GM23338 (cell line): ENCODE results near the gene ZNF488. TPM values are rescaled to one million over a fixed set of nuclear protein-coding genes. Genes with fewer than 3 reads are reported as not detected.
A peak's percentile ranks its signal among the peaks of the same experiment; 100 is the strongest.

Experiments used
- ATAC-seq: fragments of 200-7000 bp; cut with Tn5 transposase; 3 replicates; pipeline ENCODE4 v1.9.1; 2020
- DNase-seq: peaks from one replicate; pipeline ENCODE4 v3.0.0-alpha.2; 2015; ENCODE audit warnings: low spot score
- H2AFZ ChIP-seq: fragments of 200-600 bp; sonication (generic); 2 replicates; pipeline ENCODE4 v1.8.0; 2016; ENCODE audit warnings: antibody characterized with exemption, mild to moderate bottlenecking, moderate library complexity
- H3F3A ChIP-seq: fragments of 200-600 bp; sonication (generic); replicated peaks from 2 replicates; pipeline ENCODE4 v1.8.0; 2017; ENCODE audit warnings: antibody characterized with exemption, mixed run types, low read depth
- H3K27ac ChIP-seq: fragments of 200-600 bp; sonication (generic); 2 replicates; pipeline ENCODE4 v1.6.1; 2016; ENCODE audit warnings: low read depth
- H3K27me3 ChIP-seq: fragments of 200-600 bp; sonication (generic); 2 replicates; pipeline ENCODE4 v1.8.0; 2016; ENCODE audit warnings: mild to moderate bottlenecking, mixed run types, moderate library complexity; ENCODE audit not compliant: insufficient read depth
- H3K36me3 ChIP-seq: fragments of 200-600 bp; sonication (generic); 2 replicates; pipeline ENCODE4 v1.8.0; 2016; ENCODE audit warnings: mild to moderate bottlenecking; ENCODE audit not compliant: insufficient read depth
- H3K4me1 ChIP-seq: fragments of 200-600 bp; sonication (generic); 2 replicates; pipeline ENCODE4 v1.8.0; 2016; ENCODE audit warnings: mild to moderate bottlenecking, moderate library complexity; ENCODE audit not compliant: insufficient read depth
- H3K4me2 ChIP-seq: fragments of 200-600 bp; sonication (generic); 2 replicates; pipeline ENCODE4 v1.7.1; 2017; ENCODE audit warnings: mixed run types
- H3K4me3 ChIP-seq: fragments of 200-600 bp; sonication (generic); 2 replicates; pipeline ENCODE4 v1.6.1; 2016; ENCODE audit warnings: mixed run types
- H3K79me2 ChIP-seq: fragments of 200-600 bp; sonication (generic); replicated peaks from 2 replicates; pipeline ENCODE4 v1.8.0; 2017; ENCODE audit warnings: mild to moderate bottlenecking; ENCODE audit not compliant: insufficient read depth
- H3K9me2 ChIP-seq: fragments of 200-600 bp; sonication (generic); 2 replicates; pipeline ENCODE4 v1.8.0; 2017; ENCODE audit not compliant: insufficient read depth
- H4K20me1 ChIP-seq: fragments of 200-600 bp; sonication (generic); replicated peaks from 2 replicates; pipeline ENCODE4 v1.8.0; 2017; ENCODE audit warnings: mild to moderate bottlenecking; ENCODE audit not compliant: insufficient read depth
- H3K27ac Mint-ChIP-seq: 2 replicates; pipeline ENCODE4 v1.8.0; 2020; ENCODE audit warnings: inconsistent platforms, mild to moderate bottlenecking, moderate library complexity, mixed read lengths
- H3K27me3 Mint-ChIP-seq: 3 replicates; pipeline ENCODE4 v1.8.0; 2022; ENCODE audit warnings: low read depth, mild to moderate bottlenecking, moderate library complexity, mixed read lengths, inconsistent platforms; ENCODE audit not compliant: insufficient read depth, poor library complexity
- H3K36me3 Mint-ChIP-seq: 3 replicates; pipeline ENCODE4 v1.8.0; 2021; ENCODE audit warnings: low read depth, mild to moderate bottlenecking, inconsistent platforms, moderate library complexity, mixed read lengths
- H3K4me1 Mint-ChIP-seq: 3 replicates; pipeline ENCODE4 v1.8.0; 2020; ENCODE audit warnings: mild to moderate bottlenecking, inconsistent platforms, mixed read lengths
- H3K4me3 Mint-ChIP-seq: 3 replicates; pipeline ENCODE4 v1.8.0; 2021; ENCODE audit warnings: moderate library complexity, mild to moderate bottlenecking, inconsistent platforms, mixed read lengths
- H3K9me3 Mint-ChIP-seq: 3 replicates; pipeline ENCODE4 v1.8.0; 2020; ENCODE audit warnings: moderate library complexity, mild to moderate bottlenecking, inconsistent platforms, mixed read lengths
- CREB1 ChIP-seq: fragments of 250-450 bp; sonication (Bioruptor Pico); IDR thresholded peaks from 2 replicates; pipeline ENCODE4 v1.5.0; 2020; ENCODE audit warnings: low read depth, mild to moderate bottlenecking, moderate library complexity
- EZH2 ChIP-seq: fragments of 200-600 bp; sonication (generic); IDR thresholded peaks from one replicate; pipeline ENCODE4 v1.8.0; 2017; ENCODE audit warnings: antibody characterized with exemption, mild to moderate bottlenecking, low read depth; ENCODE audit not compliant: unreplicated experiment
- EZH2phosphoT487 ChIP-seq: fragments of 200-600 bp; sonication (generic); IDR thresholded peaks from one replicate; pipeline ENCODE4 v1.8.1; 2018; ENCODE audit warnings: antibody characterized with exemption; ENCODE audit not compliant: unreplicated experiment
- JUNB ChIP-seq: IDR thresholded peaks from one replicate; pipeline ENCODE4 v1.6.1; 2016; ENCODE audit warnings: antibody characterized with exemption; ENCODE audit not compliant: unreplicated experiment
- NANOG ChIP-seq: IDR thresholded peaks from 2 replicates; pipeline ENCODE4 v1.6.1; 2016; ENCODE audit warnings: antibody characterized with exemption, borderline replicate concordance
- POLR2AphosphoS5 ChIP-seq: IDR thresholded peaks from 2 replicates; pipeline ENCODE4 v1.6.1; 2016; ENCODE audit warnings: antibody characterized with exemption, low read depth
- STAT1 ChIP-seq: IDR thresholded peaks from one replicate; pipeline ENCODE4 v1.6.1; 2016; ENCODE audit warnings: antibody characterized with exemption; ENCODE audit not compliant: unreplicated experiment
- ZNF114 ChIP-seq: fragments of 250-450 bp; sonication (Bioruptor Pico); IDR thresholded peaks from 2 replicates; pipeline ENCODE4 v1.5.0; 2020; ENCODE audit warnings: mild to moderate bottlenecking, moderate library complexity
- ZNF331 ChIP-seq: fragments of 250-450 bp; sonication (Bioruptor Pico); IDR thresholded peaks from 2 replicates; pipeline ENCODE4 v1.5.0; 2020; ENCODE audit warnings: low read depth, mild to moderate bottlenecking, moderate library complexity
- polyA plus RNA-seq: library from polyadenylated mRNA; unstranded; fragments of >200 nt; fragmentation: Nextera tagmentation; extraction: Ambion mirVana; gene quantifications from 2 replicates; pipeline ENCODE4 v1.2.1, GENCODE V29; 2016
- total RNA-seq: library from RNA; depleted of rRNA; stranded (reverse); fragments of >200 nt; shearing (Covaris generic); gene quantifications from 2 replicates; pipeline ENCODE4 v1.2.3, GENCODE V29; 2014
- TF ChIP-seq, protein P1 (sequence below): fragments of 250-450 bp; sonication (Bioruptor Pico); IDR thresholded peaks from 2 replicates; pipeline ENCODE4 v1.5.0; 2020; ENCODE audit warnings: mild to moderate bottlenecking, moderate library complexity
- TF ChIP-seq, protein P2 (sequence below): IDR thresholded peaks from 2 replicates; pipeline ENCODE4 v1.6.1; 2016; ENCODE audit warnings: antibody characterized with exemption
- TF ChIP-seq, protein P3 (sequence below): IDR thresholded peaks from one replicate; pipeline ENCODE4 v1.6.1; 2018; ENCODE audit warnings: antibody characterized with exemption; ENCODE audit not compliant: unreplicated experiment

The ZNF488 gene
- total and polyA plus RNA-seq, 2 experiments from 2014 or later = 2.5 to 5.2 TPM

DNA sequence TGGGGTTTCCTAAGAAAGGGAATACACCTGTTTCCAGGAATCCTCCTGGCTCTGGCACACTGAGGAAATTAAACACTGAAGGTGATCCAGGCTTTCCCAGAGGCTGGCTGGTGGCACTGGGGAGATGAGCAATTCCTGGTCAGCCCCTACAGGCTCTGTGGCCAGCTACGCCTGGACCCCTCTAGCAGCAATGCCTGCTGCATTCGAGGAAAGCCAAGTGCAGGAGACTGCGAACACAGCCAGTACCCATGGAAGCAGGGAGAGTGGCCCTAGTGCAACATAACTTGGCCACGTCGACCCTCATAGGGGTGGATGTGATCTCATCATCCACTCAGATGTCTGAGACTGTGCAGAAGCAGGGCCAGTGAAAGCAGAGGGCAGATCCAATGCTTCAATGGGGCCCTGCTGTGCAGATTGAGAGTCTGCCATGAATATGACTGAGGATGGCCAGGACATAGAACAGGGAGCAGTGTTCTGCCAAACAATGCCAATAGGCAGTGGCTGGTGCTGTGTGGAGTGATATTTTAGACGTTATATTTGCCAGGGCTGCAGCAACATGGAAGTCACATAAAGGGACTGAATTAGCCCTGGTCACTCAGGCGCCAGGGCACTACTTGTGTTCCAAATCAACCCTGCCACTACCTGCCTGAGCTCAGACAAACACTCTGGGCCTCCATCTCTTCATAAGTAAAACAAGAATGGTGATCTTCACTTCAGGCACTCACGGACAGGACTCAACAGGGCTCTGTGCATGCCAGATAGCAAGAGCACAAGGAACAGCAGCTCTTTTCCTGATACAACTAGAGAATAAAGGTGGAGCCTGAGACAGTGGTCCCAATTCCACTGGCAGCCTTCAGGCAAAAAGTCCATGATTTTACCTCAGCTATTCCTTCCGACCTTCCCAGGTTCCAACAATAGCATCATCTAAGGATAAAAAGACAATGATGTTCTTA is 2.4 kb downstream of the ZNF488 start:
- Histone ChIP-seq H3K4me2 (peak overlapping the region; percentile 94), H4K20me1 (no peaks in the 10 kb centered on the region), H3K9me2 (no peaks in the 10 kb centered on the region; the same call in 1 of the 2 replicates), H3K4me3 (no peak overlapping the region), H3F3A (0 out of 2 replicates have a peak, but pooled peaks cover 5% of the 10 kb centered on the region), H3K27ac (no peak overlapping the region), H3K36me3 (no peaks in the 10 kb centered on the region), H3K27me3 (peaks cover 11% of the 10 kb centered on the region; the same call in 1 of the 2 replicates), H3K4me1 (peaks cover 29% of the 10 kb centered on the region), H3K79me2 (no peaks in the 10 kb centered on the region), H2AFZ (no peak overlapping the region)
- Mint-ChIP-seq H3K4me3 (peak overlapping the region; percentile 39; the same call in 1 of the 3 replicates), H3K4me1 (peaks cover 40% of the 10 kb centered on the region), H3K27ac (no peak overlapping the region), H3K9me3 (peaks cover 13% of the 10 kb centered on the region; the same call in 2 of the 3 replicates), H3K27me3 (peaks cover 20% of the 10 kb centered on the region), H3K36me3 (peaks cover 3% of the 10 kb centered on the region; the same call in 2 of the 3 replicates)
- ATAC-seq (no peak), DNase-seq (no peak)
- TF ChIP-seq, protein P1, sequence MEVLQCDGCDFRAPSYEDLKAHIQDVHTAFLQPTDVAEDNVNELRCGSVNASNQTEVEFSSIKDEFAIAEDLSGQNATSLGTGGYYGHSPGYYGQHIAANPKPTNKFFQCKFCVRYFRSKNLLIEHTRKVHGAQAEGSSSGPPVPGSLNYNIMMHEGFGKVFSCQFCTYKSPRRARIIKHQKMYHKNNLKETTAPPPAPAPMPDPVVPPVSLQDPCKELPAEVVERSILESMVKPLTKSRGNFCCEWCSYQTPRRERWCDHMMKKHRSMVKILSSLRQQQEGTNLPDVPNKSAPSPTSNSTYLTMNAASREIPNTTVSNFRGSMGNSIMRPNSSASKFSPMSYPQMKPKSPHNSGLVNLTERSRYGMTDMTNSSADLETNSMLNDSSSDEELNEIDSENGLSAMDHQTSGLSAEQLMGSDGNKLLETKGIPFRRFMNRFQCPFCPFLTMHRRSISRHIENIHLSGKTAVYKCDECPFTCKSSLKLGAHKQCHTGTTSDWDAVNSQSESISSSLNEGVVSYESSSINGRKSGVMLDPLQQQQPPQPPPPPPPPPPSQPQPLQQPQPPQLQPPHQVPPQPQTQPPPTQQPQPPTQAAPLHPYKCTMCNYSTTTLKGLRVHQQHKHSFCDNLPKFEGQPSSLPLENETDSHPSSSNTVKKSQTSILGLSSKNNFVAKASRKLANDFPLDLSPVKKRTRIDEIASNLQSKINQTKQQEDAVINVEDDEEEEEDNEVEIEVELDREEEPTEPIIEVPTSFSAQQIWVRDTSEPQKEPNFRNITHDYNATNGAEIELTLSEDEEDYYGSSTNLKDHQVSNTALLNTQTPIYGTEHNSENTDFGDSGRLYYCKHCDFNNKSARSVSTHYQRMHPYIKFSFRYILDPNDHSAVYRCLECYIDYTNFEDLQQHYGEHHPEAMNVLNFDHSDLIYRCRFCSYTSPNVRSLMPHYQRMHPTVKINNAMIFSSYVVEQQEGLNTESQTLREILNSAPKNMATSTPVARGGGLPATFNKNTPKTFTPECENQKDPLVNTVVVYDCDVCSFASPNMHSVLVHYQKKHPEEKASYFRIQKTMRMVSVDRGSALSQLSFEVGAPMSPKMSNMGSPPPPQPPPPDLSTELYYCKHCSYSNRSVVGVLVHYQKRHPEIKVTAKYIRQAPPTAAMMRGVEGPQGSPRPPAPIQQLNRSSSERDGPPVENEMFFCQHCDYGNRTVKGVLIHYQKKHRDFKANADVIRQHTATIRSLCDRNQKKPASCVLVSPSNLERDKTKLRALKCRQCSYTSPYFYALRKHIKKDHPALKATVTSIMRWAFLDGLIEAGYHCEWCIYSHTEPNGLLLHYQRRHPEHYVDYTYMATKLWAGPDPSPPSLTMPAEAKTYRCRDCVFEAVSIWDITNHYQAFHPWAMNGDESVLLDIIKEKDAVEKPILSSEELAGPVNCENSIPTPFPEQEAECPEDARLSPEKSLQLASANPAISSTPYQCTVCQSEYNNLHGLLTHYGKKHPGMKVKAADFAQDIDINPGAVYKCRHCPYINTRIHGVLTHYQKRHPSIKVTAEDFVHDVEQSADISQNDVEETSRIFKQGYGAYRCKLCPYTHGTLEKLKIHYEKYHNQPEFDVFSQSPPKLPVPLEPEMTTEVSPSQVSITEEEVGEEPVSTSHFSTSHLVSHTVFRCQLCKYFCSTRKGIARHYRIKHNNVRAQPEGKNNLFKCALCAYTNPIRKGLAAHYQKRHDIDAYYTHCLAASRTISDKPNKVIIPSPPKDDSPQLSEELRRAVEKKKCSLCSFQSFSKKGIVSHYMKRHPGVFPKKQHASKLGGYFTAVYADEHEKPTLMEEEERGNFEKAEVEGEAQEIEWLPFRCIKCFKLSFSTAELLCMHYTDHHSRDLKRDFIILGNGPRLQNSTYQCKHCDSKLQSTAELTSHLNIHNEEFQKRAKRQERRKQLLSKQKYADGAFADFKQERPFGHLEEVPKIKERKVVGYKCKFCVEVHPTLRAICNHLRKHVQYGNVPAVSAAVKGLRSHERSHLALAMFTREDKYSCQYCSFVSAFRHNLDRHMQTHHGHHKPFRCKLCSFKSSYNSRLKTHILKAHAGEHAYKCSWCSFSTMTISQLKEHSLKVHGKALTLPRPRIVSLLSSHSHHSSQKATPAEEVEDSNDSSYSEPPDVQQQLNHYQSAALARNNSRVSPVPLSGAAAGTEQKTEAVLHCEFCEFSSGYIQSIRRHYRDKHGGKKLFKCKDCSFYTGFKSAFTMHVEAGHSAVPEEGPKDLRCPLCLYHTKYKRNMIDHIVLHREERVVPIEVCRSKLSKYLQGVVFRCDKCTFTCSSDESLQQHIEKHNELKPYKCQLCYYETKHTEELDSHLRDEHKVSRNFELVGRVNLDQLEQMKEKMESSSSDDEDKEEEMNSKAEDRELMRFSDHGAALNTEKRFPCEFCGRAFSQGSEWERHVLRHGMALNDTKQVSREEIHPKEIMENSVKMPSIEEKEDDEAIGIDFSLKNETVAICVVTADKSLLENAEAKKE (CRISPR knock-in tag) = no peak
- TF ChIP-seq, protein P2, sequence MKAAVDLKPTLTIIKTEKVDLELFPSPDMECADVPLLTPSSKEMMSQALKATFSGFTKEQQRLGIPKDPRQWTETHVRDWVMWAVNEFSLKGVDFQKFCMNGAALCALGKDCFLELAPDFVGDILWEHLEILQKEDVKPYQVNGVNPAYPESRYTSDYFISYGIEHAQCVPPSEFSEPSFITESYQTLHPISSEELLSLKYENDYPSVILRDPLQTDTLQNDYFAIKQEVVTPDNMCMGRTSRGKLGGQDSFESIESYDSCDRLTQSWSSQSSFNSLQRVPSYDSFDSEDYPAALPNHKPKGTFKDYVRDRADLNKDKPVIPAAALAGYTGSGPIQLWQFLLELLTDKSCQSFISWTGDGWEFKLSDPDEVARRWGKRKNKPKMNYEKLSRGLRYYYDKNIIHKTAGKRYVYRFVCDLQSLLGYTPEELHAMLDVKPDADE = no peak
- no peak for TF ChIP-seq ZNF331 (CRISPR knock-in tag)
- TF ChIP-seq EZH2 = no peak
- TF ChIP-seq ZNF114 = no peak
- no peak for TF ChIP-seq EZH2phosphoT487
- no peak for TF ChIP-seq POLR2AphosphoS5
- no peak for TF ChIP-seq CREB1
- no peak for TF ChIP-seq NANOG
- TF ChIP-seq, protein P3, sequence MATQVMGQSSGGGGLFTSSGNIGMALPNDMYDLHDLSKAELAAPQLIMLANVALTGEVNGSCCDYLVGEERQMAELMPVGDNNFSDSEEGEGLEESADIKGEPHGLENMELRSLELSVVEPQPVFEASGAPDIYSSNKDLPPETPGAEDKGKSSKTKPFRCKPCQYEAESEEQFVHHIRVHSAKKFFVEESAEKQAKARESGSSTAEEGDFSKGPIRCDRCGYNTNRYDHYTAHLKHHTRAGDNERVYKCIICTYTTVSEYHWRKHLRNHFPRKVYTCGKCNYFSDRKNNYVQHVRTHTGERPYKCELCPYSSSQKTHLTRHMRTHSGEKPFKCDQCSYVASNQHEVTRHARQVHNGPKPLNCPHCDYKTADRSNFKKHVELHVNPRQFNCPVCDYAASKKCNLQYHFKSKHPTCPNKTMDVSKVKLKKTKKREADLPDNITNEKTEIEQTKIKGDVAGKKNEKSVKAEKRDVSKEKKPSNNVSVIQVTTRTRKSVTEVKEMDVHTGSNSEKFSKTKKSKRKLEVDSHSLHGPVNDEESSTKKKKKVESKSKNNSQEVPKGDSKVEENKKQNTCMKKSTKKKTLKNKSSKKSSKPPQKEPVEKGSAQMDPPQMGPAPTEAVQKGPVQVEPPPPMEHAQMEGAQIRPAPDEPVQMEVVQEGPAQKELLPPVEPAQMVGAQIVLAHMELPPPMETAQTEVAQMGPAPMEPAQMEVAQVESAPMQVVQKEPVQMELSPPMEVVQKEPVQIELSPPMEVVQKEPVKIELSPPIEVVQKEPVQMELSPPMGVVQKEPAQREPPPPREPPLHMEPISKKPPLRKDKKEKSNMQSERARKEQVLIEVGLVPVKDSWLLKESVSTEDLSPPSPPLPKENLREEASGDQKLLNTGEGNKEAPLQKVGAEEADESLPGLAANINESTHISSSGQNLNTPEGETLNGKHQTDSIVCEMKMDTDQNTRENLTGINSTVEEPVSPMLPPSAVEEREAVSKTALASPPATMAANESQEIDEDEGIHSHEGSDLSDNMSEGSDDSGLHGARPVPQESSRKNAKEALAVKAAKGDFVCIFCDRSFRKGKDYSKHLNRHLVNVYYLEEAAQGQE = no peak
- TF ChIP-seq JUNB = no peak
- no peak for TF ChIP-seq STAT1
